ENCODE results near the gene SBF2.

GRCh38 chr11:9735919-9736318 lies 558.1 kb downstream of the SBF2 start:
- TF ChIP-seq CTCF (IDR thresholded peaks at IDR 0.05) (no peak), EP300 (IDR thresholded peaks at IDR 0.05) (no peak), POLR2A (IDR thresholded peaks at IDR 0.05; ENCODE audit: low read depth) (no peak), POLR2AphosphoS5 (IDR thresholded peaks at IDR 0.05) (no peak)
